ENCODE measurements around the gene IFITM1.

GRCh38 chr11:329886-330253 is 16.0 kb downstream of the IFITM1 start:
- TF ChIP-seq YY1 (IDR thresholded peaks at IDR 0.05; ENCODE audit: insufficient read depth, insufficient read length) (no peak), SUZ12 (IDR thresholded peaks at IDR 0.05; ENCODE audit: extremely low read depth, insufficient read depth, insufficient read length) (no peak), ZNF274 (IDR thresholded peaks at IDR 0.05; ENCODE audit: low read depth, low read length) (no peak)
